ENCODE measurements around the gene SHBG. TPM values are rescaled to one million over a fixed set of nuclear protein-coding genes. Genes with fewer than 3 reads are reported as not detected.

Gene SHBG
- total RNA-seq, 1 donor from 2014 or later, result not detected

DNA sequence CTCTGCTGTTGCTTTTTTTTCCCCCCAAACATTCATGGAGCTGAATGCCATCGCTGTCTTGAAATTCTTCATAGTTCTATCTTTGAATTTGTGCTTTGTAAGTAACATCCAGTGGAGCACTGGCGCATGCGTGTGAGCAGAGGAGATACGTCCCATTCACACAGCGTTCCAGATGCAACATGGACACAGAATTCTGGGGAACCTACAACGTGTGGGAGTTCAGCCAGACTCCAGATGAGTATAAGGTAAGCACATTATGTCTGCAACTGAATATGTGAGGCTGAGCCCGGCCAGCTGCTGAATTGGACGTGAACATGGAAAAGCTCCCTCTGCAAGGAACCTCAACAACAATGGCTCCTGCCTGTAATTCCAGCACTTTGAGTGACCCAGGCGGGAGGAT lies 16.5 kb downstream of the SHBG start:
- DNase-seq (ENCODE audit: low spot score in 2 of 2), result no peak
- no peak overlapping the region for H3K4me3 ChIP-seq
- TF ChIP-seq, protein P1, sequence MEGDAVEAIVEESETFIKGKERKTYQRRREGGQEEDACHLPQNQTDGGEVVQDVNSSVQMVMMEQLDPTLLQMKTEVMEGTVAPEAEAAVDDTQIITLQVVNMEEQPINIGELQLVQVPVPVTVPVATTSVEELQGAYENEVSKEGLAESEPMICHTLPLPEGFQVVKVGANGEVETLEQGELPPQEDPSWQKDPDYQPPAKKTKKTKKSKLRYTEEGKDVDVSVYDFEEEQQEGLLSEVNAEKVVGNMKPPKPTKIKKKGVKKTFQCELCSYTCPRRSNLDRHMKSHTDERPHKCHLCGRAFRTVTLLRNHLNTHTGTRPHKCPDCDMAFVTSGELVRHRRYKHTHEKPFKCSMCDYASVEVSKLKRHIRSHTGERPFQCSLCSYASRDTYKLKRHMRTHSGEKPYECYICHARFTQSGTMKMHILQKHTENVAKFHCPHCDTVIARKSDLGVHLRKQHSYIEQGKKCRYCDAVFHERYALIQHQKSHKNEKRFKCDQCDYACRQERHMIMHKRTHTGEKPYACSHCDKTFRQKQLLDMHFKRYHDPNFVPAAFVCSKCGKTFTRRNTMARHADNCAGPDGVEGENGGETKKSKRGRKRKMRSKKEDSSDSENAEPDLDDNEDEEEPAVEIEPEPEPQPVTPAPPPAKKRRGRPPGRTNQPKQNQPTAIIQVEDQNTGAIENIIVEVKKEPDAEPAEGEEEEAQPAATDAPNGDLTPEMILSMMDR (IDR thresholded peaks at IDR 0.05), result no peak
- H3K27me3 ChIP-seq, result peaks cover 10% of the 10 kb centered on the region
- H3K9me3 ChIP-seq, result no peaks in the 10 kb centered on the region
- peaks cover 9 to 13% of the 10 kb centered on the region in 2 donors for H3K4me1 ChIP-seq
- no peak overlapping the region for H3K27ac ChIP-seq
- intact Hi-C loops (cut with DNase I), result no loop called here
- no peaks in the 10 kb centered on the region for H3K36me3 ChIP-seq

DNA sequence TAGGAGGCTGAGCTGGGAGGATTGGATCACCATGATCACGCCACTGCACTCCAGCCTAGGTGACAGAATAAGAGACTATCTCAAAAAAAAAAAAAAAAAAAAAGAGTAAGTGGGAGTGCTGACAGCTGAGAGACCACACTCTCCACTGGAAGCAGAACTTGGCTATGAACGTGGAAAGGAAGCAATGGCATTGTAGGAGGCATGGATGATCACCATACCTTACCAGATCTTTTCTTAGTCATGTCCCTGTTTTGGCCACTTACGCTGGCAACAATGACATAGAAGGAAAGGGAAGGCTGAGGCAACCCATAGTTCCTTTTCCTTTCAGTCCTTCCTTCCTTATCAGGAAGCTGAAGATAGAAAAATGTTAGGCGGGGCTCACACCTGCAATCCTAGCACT lies 17.1 kb downstream of the SHBG start:
- H3K27me3 ChIP-seq, result peaks cover 14% of the 10 kb centered on the region
- intact Hi-C loops (cut with DNase I), result no loop called here

DNA sequence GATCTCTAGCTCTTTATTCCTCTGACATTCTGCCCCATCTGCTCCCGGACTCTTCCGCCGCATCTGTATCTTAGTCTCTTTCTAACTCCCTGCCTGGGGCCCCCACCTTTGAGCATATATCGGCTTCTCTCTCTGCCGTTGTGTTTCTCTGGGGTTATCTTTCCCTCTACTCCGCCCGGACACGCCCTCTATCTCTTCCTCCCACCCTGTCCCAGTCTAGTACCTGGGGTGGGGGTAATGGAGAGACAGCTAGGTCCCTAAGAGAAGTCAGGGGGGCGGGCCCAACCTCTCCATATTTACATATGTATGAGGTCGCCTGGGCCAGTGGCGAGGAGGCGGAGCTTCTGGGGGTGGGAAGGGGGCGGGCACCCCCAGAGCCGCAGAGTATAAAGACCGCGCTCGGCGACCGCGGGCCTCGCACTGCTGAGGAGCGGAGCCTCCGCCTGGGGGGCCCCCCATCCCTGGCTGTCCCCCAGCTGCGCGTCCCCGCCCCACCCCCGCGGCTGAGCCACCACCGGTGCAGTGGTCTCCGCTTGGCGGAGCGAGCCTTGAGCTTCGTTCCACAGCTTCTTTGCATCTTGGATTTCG lies 20.7 kb downstream of the SHBG start, which contains the start of gene ATP1B2:
Gene ATP1B2 (plus strand): TSS at position 418 of the 588 bp plus-strand sequence. CDS start 593 bp downstream, outside the sequence.
- Histone ChIP-seq H3K27me3 (peaks cover 14% of the 10 kb centered on the region), H3K4me3 (peak within 1 kb of the TSS; percentile 54 to 69), H3K9me3 (no peaks in the 10 kb centered on the region), H3K4me1 (peaks cover 13 to 17% of the 10 kb centered on the region in 2 donors), H3K36me3 (no peaks in the 10 kb centered on the region), H3K27ac (peak within 1 kb of the TSS in 1 of 2 donors; percentile 19)
- TF ChIP-seq, protein P1 (IDR thresholded peaks at IDR 0.05), result no peak
- DNase-seq (ENCODE audit: low spot score in 2 of 2), result peak in 1 of 2 donors; percentile 73
- intact Hi-C loops (cut with DNase I), result no loop called here

More for the DNA sequence above, 17.1 kb downstream of the SHBG start:
- Histone ChIP-seq H3K36me3 (no peaks in the 10 kb centered on the region), H3K9me3 (no peaks in the 10 kb centered on the region), H3K4me1 (peaks cover 13 to 17% of the 10 kb centered on the region in 2 donors), H3K27ac (no peak overlapping the region), H3K4me3 (no peak overlapping the region)
- DNase-seq (ENCODE audit: low spot score in 2 of 2), result no peak
- TF ChIP-seq, protein P1 (IDR thresholded peaks at IDR 0.05), result no peak

DNA sequence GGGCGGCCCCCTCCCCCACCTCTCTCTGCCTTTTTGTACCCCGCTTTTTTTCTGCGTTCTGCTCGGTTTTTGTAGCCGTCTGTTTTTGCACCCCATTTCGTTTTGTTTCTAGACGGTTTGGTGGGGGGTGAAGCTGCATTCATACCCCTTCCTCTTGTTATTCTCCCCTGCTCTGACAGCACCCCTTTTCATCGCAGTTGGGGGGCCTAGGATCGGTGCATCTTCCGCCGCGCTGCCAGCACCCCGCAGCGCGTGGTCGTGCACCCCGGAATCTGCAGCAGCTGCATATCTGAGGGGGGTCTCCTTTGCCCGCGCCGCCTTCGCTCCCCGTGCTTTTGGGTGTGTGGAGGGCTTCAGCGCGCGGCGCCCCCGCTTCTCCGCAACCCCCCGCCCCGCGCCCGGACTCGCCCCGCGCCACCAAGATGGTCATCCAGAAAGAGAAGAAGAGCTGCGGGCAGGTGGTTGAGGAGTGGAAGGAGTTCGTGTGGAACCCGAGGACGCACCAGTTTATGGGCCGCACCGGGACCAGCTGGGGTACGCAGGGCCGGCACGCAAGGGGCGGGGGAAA lies 21.2 kb downstream of the SHBG start:
- intact Hi-C loops (cut with DNase I), result no loop called here
- Histone ChIP-seq H3K9me3 (no peaks in the 10 kb centered on the region), H3K36me3 (no peaks in the 10 kb centered on the region), H3K4me1 (peaks cover 13 to 17% of the 10 kb centered on the region in 2 donors), H3K27ac (no peak overlapping the region), H3K27me3 (peaks cover 14% of the 10 kb centered on the region), H3K4me3 (peak overlapping the region; percentile 54 to 69)
- DNase-seq (ENCODE audit: low spot score in 2 of 2), result no peak
- TF ChIP-seq, protein P1 (IDR thresholded peaks at IDR 0.05), result no peak

DNA sequence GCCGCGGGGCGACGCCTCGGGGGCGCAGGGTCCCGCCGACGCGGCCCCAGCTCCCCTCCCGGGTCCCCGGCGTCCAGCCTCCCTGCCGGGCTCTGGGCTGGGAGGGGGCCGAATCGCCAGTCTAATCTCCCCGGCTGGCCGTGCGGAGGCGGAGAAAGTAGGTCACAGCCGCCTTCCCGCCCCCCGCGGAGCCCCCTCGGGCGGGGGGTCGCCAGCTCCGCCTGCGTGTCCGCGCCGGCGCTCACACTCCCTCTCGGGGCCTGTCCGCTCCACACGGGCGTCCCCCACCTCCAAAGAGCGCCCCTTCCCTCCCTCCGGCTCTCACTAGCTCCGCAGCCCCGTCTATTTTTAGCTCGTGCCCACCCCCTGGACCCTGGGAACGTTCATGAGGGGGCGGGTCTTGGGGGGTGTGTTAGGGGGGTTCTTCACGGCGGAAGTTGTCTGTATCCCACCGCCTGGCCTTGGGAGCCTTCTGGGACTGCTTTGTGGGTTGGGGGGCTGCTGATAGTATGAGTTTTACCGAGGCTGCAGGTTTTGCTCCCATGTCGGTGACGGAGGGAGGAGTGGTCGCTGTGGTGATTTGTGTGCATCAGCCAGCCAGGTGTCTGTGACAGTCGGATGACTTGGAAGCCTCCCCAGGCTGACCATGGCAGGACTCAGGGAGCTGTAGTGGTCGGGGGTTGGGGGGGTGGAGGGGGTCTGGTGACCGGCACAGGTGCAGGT lies 21.9 kb downstream of the SHBG start:
- Histone ChIP-seq H3K9me3 (no peaks in the 10 kb centered on the region), H3K4me3 (peak overlapping the region; percentile 54 to 69), H3K36me3 (no peaks in the 10 kb centered on the region), H3K4me1 (peaks cover 13 to 17% of the 10 kb centered on the region in 2 donors), H3K27ac (peak overlapping the region in 1 of 2 donors; percentile 19), H3K27me3 (peaks cover 14% of the 10 kb centered on the region)
- TF ChIP-seq, protein P1 (IDR thresholded peaks at IDR 0.05), result no peak
- DNase-seq (ENCODE audit: low spot score in 2 of 2), result no peak
- intact Hi-C loops (cut with DNase I), result no loop called here

Data from ascending aorta (tissue), 2 donors.